Measurements from ENCODE around the gene SLC27A2.
"Not testable (repeated sequence)": the region's sequence is repeated elsewhere in the genome, so short reads cannot be mapped to it uniquely, and the experiment has no call there.

SLC27A2 gene

DNA sequence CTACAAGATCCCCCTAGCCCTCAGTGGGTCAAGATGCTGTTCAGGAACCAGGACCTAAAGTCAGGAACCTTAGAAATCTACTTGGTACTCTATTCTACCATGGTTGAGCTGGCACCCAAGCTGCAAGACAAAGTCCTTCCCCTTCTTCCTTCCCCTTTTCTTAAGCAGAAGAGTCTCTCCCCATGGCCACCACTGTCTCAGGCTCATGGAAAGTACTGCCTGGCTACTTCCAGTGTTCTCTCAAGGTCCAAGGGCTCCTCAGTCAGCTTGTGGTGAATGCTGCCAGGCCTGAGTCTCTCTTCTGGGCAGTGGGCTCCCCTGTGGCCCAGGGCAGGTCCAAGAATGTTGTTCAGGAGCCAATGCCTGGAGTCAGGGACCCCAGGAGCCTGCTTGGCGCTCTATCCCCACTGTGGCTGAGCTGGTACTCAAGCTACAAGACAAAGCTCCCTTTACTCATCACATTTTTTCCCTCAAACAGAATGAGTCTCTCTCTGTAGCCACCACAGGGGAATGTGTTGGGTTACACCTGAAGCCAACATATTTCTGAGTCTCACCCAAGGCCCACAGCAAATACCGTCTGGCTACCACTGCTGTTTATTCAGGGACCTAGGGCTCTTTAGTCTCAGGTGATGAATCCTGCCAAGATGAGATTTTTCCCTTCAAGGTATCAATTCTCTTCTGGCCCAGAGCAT lies 18.1 kb upstream of the SLC27A2 start:
- DNase-seq (ENCODE audit: low read depth): no peak

DNA sequence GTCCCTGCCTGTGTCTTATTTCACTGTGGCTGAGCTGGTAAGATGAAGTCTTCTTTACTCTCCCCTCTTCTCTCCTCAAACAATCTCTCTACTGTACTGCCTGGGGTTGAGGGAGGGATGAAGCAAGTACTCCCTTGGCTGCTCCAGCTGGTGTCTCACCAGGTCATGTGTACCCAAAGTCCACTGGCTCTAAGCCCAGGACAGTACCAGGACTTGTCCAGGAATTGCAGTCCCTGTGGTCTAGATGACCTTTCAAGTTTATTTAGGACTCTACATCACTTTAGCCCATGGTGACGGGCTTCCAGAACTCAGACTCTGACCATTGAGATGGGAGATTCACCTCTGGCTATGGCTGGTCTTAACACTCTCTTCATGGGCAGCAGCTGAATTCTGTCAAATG lies 17.5 kb upstream of the SLC27A2 start:
- DNase-seq (ENCODE audit: low read depth): no peak

DNA sequence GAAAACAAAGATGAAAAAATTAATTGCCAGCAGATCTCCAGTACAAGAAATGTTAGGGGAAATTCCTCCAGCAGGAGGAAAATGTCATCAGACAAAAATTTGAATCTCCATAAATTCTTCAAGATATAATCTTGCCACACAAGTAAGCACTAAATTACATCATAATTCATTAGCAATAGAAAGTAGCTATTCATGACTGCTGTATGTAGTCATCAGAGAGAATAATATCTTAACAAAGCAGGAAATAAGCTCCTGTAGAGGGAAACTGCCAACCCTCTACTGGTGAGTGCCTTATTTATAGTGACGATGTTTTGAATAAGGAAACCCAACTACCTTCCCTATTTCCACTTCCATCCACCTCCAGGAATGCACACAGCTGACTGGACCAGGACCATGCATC lies 15.8 kb upstream of the SLC27A2 start:
- peak; percentile 40 for DNase-seq (ENCODE audit: low read depth)

DNA sequence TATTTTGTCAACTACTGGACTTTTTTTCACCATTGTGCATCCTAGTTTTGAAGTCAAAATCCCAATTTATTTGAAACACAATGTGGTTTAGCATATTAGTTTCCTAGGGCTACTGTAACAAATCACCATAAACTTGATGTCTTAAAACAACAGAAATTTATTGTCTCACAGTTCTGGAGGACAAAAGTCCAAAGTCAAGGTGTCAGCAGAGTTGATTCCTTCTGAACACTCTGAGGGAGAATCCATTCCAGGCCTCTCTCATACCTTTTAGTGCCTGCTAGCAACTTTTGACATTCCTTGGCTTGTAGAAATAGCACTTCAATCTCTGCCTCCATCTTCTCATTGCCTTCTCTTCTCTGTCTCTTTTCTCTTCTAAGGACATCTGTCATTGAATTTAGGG lies 14.9 kb upstream of the SLC27A2 start:
- DNase-seq (ENCODE audit: low read depth): no peak

- DNase-seq (ENCODE audit: low read depth): no peak
Observed at GRCh38 chr15:50168379-50168778, 13.6 kb upstream of the SLC27A2 start.

DNA sequence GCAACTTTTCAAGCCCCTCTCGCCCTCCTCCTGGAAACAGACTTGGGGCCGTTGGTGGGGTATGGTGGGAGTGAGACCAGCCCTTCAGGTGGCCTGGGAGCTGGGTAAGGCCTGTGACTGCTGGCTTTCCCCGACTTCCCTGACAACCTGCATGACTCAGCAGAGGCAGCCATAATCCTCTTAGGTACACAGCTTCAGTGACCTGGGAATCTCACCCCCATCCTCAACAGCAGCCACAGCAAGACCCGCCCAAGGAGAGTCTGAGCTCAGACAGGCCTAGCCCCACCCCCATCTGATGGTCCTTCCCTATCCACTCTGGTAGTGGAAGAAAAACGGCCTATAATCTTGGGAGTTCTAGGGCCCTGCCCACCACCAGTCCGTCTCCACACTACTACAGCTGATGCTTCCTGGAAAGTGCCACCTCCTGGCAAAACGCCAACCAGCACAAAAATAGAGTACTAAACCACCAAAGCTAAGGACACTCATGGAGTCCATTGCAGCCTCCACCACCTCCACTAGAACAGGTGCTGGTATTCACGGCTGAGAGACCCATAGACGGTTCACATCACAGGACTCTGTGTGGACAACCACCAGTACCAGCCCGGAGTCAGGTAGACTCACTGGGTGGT lies 13.1 kb upstream of the SLC27A2 start:
- DNase-seq (ENCODE audit: low read depth): no peak

DNA sequence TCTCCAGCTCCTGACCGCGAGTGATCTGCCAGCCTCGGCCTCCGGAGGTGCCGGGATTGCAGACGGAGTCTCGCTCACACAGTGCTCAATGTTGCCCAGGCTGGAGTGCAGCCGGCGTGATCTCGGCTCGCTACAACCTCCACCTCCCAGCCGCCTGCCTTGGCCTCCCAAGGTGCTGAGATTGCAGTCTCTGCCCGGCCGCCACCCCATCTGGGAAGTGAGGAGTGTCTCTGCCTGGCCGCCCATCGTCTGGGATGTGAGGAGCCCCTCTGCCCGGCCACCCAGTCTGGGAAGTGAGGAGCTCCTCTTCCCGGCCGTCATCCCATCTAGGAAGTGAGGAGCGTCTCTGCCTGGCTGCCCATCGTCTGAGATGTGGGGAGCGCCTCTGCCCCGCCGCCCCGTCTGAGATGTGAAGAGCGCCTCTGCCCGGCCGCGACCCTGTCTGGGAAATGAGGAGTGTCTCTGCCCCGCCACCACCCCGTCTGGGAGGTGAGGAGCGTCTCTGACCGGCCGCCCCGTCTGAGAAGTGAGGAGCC lies 9.6 kb upstream of the SLC27A2 start:
- not testable (repeated sequence) for DNase-seq (ENCODE audit: low read depth)

GRCh38 chr15:50176869-50177268 lies 5.1 kb upstream of the SLC27A2 start:
- DNase-seq (ENCODE audit: low read depth): no peak

GRCh38 chr15:50180091-50180490 lies 1.9 kb upstream of the SLC27A2 start:
- no peak for DNase-seq (ENCODE audit: low read depth)

DNA sequence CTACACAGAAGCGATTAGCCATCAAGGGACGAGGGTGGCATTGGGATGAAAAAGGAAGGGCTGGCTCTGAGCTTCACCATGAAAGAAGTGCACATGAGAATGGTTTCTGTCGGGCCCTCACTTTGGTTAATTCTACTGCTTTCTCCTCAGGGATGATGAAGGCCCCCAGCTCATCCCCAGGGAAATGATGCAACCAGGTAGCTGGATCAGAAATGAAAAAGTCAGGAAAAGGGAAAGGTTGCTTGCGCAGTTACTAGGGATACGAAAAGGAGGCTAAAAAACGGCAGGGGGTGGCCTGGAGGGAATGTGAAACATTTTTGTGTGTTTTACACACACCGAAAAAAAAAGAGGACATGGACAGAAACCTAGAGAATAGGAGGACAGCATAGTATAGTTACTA lies 1.4 kb upstream of the SLC27A2 start:
- DNase-seq (ENCODE audit: low read depth): no peak

DNA sequence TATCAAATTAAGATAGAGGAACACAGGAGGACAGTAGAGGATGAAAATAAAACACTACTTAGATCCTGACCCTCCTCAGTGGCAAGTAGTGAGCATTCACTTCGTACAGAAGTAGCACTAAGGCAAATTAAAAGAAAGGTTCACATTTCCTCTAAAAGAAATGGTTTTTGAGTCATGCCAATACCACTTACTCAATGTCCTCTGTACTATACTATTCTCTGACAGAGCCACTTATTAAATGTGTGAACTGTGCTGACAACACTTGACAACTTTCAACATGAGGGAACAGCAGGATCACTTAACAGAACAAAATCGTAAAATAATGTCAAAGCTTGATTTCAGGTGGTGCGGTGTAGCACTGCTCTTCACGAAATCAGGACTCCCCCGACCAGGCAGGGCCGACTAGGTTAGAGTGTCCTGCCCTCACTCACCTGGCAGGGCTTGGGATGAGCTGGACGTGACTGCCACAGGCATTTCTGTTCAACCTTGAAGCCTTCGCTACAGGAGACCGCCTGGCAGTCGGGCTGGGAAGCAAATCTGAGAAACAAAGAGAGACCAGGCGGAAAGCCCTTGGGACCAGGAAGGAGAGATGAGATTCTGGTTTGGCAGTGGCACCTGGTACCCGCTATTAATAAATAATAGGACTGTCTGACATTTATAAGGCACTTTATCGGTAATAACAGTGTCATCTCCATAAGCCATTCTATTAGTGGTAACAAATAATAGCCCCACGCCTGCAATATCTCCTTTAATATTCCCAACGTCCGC lies 611 bp upstream of the SLC27A2 start:
- no peak for DNase-seq (ENCODE audit: low read depth)

GRCh38 chr15:50182219-50183013 lies 420 bp downstream of the SLC27A2 start:
- no peak for DNase-seq (ENCODE audit: low read depth)

DNA sequence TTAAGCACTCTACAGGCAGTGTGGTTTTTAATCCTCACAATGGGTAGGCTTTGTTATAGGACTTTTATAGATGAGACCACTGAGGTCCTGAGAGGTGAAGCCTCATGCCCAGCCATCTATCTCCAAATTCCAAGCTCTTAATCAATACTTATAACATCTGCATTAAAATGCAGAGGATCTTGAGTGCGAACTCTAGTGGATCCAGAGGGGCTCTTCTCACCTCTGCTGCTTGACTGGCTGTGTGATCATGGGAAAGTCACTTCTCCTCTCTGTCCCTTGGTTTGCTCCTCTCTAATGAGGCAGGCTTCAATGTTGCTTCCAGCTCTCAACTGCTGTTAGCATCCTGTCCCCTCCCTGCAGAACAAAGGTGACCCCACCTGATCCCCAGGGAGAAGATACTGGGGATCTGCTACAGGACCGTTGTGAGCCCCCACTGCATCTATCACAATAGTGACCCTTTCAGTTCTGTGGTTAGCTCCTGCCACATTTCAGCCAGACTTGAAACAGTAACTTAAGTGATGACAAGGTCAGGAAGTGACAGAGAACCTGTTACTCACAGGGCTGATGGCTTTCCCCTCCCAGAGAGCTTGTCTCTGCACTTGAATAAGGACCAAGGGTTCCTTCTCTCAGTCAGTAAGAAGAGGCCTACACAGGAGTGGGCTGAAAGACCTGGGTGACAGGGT lies 1.3 kb downstream of the SLC27A2 start:
- no peak for DNase-seq (ENCODE audit: low read depth)

DNA sequence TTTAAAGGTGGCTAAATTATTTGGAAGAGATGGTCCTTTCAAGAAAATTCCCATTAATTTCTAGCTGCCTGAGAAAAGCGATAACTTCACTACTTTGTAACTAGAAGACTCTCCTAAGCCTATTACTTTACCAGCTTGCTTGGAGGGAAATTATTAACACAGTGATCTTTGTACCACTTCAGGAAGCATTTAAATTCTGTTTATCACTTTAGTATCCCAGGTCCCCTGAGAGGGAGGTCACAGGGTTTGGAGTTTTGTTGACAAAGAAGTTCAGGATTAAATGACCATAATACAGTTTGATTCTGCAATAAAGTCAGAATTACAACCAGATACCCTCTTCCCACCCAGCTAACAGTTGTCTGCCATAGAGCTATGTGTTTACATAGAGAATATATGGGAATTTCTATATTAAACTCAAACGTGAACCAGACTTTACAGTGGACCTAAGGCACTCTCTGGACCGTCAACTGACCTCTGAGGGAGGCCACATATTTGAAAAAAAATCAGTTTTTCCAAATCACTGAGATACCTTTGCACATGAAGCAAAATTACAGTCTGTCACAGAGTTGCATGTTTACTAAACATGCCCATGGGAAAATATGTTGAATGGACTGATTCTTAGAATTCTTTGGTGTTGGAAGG lies 3.0 kb downstream of the SLC27A2 start:
- no peak for DNase-seq (ENCODE audit: low read depth)

GRCh38 chr15:50186090-50186489 lies 4.1 kb downstream of the SLC27A2 start:
- no peak for DNase-seq (ENCODE audit: low read depth)

GRCh38 chr15:50186752-50187151 lies 4.8 kb downstream of the SLC27A2 start:
- no peak for DNase-seq (ENCODE audit: low read depth)

- no peak for DNase-seq (ENCODE audit: low read depth)
Observed at GRCh38 chr15:50187525-50187924, 5.5 kb downstream of the SLC27A2 start.

GRCh38 chr15:50187997-50188396 lies 6.0 kb downstream of the SLC27A2 start:
- no peak for DNase-seq (ENCODE audit: low read depth)

DNA sequence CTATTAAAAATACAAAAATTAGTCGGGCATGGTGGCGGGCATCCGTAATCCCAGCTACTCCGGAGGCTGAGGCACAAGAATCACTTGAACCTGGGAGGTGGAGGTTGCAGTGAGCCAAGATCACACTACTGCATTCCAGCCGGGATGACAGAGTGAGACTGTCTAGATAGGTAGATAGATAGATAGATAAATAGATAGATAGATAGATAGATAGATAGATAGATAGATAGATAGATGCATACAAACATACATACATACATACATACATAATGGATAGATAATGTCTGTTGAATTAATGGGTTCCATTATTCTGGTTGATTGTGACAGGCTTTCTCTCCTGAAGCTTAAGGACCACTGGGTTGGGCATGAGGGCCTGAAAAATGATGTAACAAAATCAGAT lies 6.8 kb downstream of the SLC27A2 start:
- not testable (repeated sequence) for DNase-seq (ENCODE audit: low read depth)

DNA sequence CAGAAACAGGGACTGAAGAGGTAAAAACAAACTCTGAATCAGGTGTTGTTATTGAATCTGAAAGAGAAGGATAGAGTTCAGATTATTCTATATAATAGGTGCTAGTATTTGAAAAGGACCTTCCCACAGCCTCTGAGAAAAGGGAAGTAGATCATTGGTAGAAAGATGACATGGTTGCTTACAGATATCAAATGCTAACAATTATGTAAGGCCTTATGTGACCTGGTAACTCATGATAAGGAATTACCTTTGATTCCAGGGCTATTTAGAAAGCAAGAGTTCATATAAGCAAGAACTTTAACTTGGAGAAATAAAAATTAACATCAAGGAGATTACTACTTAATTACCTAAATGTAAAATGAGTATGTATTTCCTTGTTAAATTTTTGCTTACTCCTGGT lies 7.6 kb downstream of the SLC27A2 start:
- no peak for DNase-seq (ENCODE audit: low read depth)

DNA sequence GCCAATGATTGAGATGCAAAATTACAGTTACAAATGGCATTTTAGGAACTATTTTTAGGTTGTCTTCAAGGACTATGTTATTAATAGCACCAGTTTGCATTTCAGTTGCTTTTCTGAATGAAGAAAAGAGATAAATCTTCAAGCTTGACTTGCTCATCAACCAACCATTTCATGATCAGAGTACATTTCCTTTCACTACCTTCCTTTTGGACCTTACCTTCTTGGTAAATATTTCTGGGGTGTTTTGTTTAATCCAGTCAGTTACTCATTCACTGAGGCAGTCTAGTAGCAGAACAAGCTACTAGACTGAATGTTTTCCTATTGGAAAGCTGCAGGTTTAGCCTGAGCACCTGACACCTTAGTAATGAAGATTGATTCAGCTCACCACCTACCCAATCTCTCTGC lies 8.2 kb downstream of the SLC27A2 start:
- no peak for DNase-seq (ENCODE audit: low read depth)

Data from GM04504 (cell line).